ENCODE results near the gene LRCH2. TPM values are rescaled to one million over a fixed set of nuclear protein-coding genes. Genes with fewer than 3 reads are reported as not detected.

LRCH2 gene, protein sequence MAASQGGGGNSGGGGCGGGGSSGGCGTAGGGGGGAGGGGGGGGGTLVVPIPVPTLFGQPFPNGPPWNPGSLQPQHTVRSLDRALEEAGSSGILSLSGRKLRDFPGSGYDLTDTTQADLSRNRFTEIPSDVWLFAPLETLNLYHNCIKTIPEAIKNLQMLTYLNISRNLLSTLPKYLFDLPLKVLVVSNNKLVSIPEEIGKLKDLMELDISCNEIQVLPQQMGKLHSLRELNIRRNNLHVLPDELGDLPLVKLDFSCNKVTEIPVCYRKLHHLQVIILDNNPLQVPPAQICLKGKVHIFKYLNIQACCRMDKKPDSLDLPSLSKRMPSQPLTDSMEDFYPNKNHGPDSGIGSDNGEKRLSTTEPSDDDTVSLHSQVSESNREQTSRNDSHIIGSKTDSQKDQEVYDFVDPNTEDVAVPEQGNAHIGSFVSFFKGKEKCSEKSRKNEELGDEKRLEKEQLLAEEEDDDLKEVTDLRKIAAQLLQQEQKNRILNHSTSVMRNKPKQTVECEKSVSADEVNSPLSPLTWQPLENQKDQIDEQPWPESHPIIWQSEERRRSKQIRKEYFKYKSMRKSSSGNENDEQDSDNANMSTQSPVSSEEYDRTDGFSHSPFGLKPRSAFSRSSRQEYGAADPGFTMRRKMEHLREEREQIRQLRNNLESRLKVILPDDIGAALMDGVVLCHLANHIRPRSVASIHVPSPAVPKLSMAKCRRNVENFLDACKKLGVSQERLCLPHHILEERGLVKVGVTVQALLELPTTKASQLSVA
- total RNA-seq = 1 to 10 TPM in 1 of 2 donors, under 1 TPM in 1; 0.34 to 1.7 TPM

DNA sequence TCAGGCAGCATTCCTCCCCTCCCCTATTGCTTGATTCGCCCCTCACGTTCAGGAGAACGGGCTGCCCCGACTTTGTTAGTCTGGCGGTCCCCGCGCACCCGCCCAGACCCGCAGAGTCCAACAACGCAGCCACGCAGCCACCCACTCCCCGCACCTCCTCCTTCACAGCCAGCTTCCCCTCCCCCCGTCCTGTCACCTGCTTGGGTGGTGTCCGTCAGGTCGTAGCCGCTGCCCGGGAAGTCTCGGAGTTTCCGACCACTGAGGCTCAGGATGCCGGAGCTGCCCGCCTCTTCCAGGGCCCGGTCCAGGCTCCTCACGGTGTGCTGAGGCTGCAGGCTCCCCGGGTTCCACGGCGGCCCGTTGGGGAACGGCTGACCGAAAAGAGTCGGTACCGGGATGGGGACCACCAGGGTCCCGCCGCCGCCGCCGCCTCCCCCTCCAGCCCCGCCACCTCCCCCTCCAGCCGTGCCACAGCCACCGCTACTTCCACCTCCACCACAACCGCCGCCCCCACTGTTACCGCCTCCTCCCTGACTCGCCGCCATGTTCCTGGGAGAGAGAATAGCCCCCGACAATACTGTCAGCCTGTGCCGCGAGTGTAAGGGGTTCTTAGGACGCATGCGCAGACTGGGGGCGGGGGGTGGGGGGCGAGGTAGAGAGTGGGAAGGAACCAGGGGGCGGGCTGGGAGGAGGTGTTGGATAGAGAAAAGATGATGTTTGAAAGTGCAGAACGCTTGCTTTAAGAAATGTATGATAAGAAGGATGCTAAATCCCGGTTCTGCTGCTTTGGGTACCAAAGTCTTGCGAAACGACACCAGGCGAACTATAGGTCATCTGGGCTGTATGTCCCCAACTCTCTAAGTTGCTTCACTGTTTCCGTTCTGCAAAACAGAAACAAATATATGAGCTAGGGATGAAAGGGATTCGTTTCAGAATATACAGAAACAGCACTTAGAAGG lies at the start of gene LRCH2:
Gene LRCH2 (minus strand): TSS at position 600 of the 959 bp plus-strand sequence. CDS start 55 bp downstream, at position 545.

DNA sequence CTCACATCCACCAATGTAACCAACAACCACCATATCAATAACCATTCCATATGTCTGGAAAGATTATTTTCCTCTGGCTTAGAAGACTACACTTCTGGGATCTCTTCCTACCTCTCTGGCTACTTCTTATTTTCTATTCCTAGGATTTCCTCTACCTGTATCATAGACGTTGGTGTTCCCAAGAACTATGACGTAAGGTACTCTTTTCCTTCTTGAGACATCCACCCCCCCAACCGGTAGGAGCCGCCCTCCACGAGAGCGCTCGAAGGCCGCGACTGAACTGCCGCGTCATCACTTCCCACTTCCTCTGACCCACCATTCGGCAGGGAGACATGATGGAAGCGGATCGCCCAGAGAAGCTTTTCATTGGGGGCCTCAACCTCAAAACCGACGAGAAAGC lies 44.8 kb downstream of the LRCH2 start, which contains the start of gene RBMXL3:
Gene RBMXL3 (plus strand): TSS at position 301 of the 400 bp plus-strand sequence. CDS start 32 bp downstream, at position 333.

Small RNAs within 50 kb of the gene (small RNA-seq; reads per million reads assigned to genes)
- gene RF00019 = 0 reads per million in 2 donors
- 1.9 to 7.8 reads per million in 2 donors for gene SNORA35B

Other genes starting within 250 kb of the LRCH2 start
- 1 to 10 TPM in 1 of 2 donors, under 1 TPM in 1; 0.34 to 1.3 TPM for gene IL13RA2, start 216.5 kb downstream of the LRCH2 start, total RNA-seq
- under 1 TPM in 1 of 2 donors, not detected in 1; under 0.01 TPM for gene RBMXL3, start 44.7 kb downstream of the LRCH2 start, total RNA-seq
- gene LUZP4, start 55.6 kb upstream of the LRCH2 start, total RNA-seq = not detected